ENCODE data around the gene ZNF598. TPM values are rescaled to one million over a fixed set of nuclear protein-coding genes. Genes with fewer than 3 reads are reported as not detected.

Gene ZNF598
- total RNA-seq: 50.6 to 52.7 TPM (median 52.7 TPM) in 3 replicates

GRCh38 chr16:2009791-2010510, at the start of gene ZNF598:
Gene ZNF598 (minus strand): TSS chr16:2009821.
- peaks cover 27% of the 10 kb centered on the region for H3K4me1 Mint-ChIP-seq
- peak within 1 kb of the TSS; percentile 82 for H3K4me3 Mint-ChIP-seq
- no peaks in the 10 kb centered on the region for H3K27me3 Mint-ChIP-seq (ENCODE audit: low read depth)
- no peaks in the 10 kb centered on the region for H3K9me3 Mint-ChIP-seq
- no peak for TF ChIP-seq CTCF (IDR thresholded peaks at IDR 0.05; ENCODE audit: unreplicated experiment)
- DNase-seq (ENCODE audit: low spot score in 2 of 2, unreplicated experiment in 2 of 2): peak; percentile 73 to 84
- peak within 1 kb of the TSS; percentile 98 for H3K27ac Mint-ChIP-seq
- H3K36me3 Mint-ChIP-seq: no peaks in the 10 kb centered on the region

- no peaks in the 10 kb centered on the region for H3K27me3 Mint-ChIP-seq (ENCODE audit: low read depth)
- peaks cover 7% of the 10 kb centered on the region for H3K36me3 Mint-ChIP-seq
- H3K4me3 Mint-ChIP-seq: no peak overlapping the region
- no peak overlapping the region for H3K27ac Mint-ChIP-seq
- H3K9me3 Mint-ChIP-seq: no peaks in the 10 kb centered on the region
- DNase-seq (ENCODE audit: low spot score in 2 of 2, unreplicated experiment in 2 of 2): no peak
- no peaks in the 10 kb centered on the region for H3K4me1 Mint-ChIP-seq
- TF ChIP-seq CTCF (IDR thresholded peaks at IDR 0.05; ENCODE audit: unreplicated experiment): no peak
These were observed 49.3 kb upstream of the ZNF598 start for GRCh38 chr16:2058872-2059271.

- H3K9me3 Mint-ChIP-seq: no peaks in the 10 kb centered on the region
- H3K27ac Mint-ChIP-seq: no peak overlapping the region
- no peak for DNase-seq (ENCODE audit: low spot score in 2 of 2, unreplicated experiment in 2 of 2)
- no peaks in the 10 kb centered on the region for H3K27me3 Mint-ChIP-seq (ENCODE audit: low read depth)
- no peak overlapping the region for H3K4me3 Mint-ChIP-seq
- peaks cover 9% of the 10 kb centered on the region for H3K36me3 Mint-ChIP-seq
- no peak for TF ChIP-seq CTCF (IDR thresholded peaks at IDR 0.05; ENCODE audit: unreplicated experiment)
- H3K4me1 Mint-ChIP-seq: no peaks in the 10 kb centered on the region
These were observed 48.8 kb upstream of the ZNF598 start for GRCh38 chr16:2058420-2058819.

- TF ChIP-seq CTCF (IDR thresholded peaks at IDR 0.05; ENCODE audit: unreplicated experiment): no peak
- Mint-ChIP-seq H3K4me3 (no peak overlapping the region), H3K9me3 (no peaks in the 10 kb centered on the region), H3K27me3 (ENCODE audit: low read depth) (no peaks in the 10 kb centered on the region), H3K27ac (no peak overlapping the region), H3K36me3 (peaks cover 7% of the 10 kb centered on the region), H3K4me1 (no peaks in the 10 kb centered on the region)
- DNase-seq (ENCODE audit: low spot score in 2 of 2, unreplicated experiment in 2 of 2): no peak
These were observed 47.8 kb upstream of the ZNF598 start for GRCh38 chr16:2057438-2057837.

- no peaks in the 10 kb centered on the region for H3K27me3 Mint-ChIP-seq (ENCODE audit: low read depth)
- H3K9me3 Mint-ChIP-seq: no peaks in the 10 kb centered on the region
- H3K4me3 Mint-ChIP-seq: no peak overlapping the region
- no peak for TF ChIP-seq CTCF (IDR thresholded peaks at IDR 0.05; ENCODE audit: unreplicated experiment)
- H3K4me1 Mint-ChIP-seq: no peaks in the 10 kb centered on the region
- peaks cover 7% of the 10 kb centered on the region for H3K36me3 Mint-ChIP-seq
- no peak for DNase-seq (ENCODE audit: low spot score in 2 of 2, unreplicated experiment in 2 of 2)
- H3K27ac Mint-ChIP-seq: no peak overlapping the region
These were observed 47.2 kb upstream of the ZNF598 start for GRCh38 chr16:2056681-2057407.

Measured in mesothelial cell of epicardium (in vitro differentiated cells).